DND-41 (cell line): Measurements from ENCODE around the gene RNF220.

Source experiments
- EZH2 ChIP-seq: IDR thresholded peaks from 3 replicates; pipeline ENCODE4 v1.6.1; 2012; ENCODE audit warnings: borderline replicate concordance, low read depth, mild to moderate bottlenecking, moderate library complexity, low read length, inconsistent platforms; ENCODE audit not compliant: severe bottlenecking
- TF ChIP-seq, protein P1 (sequence below): IDR thresholded peaks from 2 replicates; pipeline ENCODE4 v1.5.1; 2012; ENCODE audit warnings: borderline replicate concordance, low read length, moderate library complexity, mild to moderate bottlenecking; ENCODE audit not compliant: poor library complexity, severe bottlenecking; ENCODE audit errors: extremely low read depth

DNA sequence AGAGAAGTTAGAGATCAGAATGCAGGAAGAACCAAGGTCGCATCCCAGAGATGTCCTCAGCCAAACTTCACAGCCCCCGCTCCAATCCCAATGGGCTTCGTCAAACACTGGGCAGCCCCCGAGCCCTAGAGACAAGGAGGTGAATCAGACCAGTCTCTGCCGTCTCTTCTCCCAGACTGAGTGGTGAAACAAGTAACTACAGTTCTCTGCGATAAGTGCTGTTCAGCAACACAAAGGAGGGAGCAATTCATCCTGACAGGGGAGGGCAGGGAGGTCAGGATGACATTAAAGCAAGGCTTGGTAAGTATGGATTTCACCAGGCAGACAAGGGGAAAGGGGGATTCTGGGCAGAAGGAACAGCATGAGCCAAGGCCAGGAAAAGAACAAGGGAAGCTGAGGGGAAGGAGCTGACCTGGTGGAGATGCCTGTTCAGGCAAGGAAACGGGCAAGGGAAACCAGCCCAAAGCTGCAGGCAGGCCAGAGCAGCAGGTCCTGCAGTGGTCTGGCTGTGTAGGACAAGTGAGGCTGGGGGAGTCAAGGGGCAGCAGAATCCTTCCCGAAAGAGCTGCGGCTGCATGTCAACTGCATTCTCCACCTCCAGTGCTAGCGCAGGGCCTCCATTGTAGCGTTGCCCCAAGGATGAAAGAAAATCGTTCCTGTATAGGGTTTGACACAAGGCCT lies 36.4 kb upstream of the RNF220 start:
- TF ChIP-seq, protein P1, sequence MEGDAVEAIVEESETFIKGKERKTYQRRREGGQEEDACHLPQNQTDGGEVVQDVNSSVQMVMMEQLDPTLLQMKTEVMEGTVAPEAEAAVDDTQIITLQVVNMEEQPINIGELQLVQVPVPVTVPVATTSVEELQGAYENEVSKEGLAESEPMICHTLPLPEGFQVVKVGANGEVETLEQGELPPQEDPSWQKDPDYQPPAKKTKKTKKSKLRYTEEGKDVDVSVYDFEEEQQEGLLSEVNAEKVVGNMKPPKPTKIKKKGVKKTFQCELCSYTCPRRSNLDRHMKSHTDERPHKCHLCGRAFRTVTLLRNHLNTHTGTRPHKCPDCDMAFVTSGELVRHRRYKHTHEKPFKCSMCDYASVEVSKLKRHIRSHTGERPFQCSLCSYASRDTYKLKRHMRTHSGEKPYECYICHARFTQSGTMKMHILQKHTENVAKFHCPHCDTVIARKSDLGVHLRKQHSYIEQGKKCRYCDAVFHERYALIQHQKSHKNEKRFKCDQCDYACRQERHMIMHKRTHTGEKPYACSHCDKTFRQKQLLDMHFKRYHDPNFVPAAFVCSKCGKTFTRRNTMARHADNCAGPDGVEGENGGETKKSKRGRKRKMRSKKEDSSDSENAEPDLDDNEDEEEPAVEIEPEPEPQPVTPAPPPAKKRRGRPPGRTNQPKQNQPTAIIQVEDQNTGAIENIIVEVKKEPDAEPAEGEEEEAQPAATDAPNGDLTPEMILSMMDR = no peak
- TF ChIP-seq EZH2 = no peak
